Parathyroid adenoma (tissue), 2 donors: ENCODE data around the gene ST6GALNAC3.

Experiments used
- H2AFZ ChIP-seq: fragments of 300-600 bp; sonication (generic); one replicate; pipeline ENCODE4 v1.7.0; 2017; ENCODE audit warnings: antibody characterized with exemption, mild to moderate bottlenecking
- H3K27ac ChIP-seq: fragments of 300-600 bp; sonication (generic); one replicate; pipeline ENCODE4 v1.7.0; 2017
- H3K27me3 ChIP-seq: fragments of 300-600 bp; sonication (generic); one replicate; pipeline ENCODE4 v1.7.0; 2017; ENCODE audit warnings: low read length; ENCODE audit not compliant: control insufficient read depth, insufficient read depth
- H3K36me3 ChIP-seq: fragments of 300-600 bp; sonication (generic); one replicate; pipeline ENCODE4 v1.7.0; 2017; ENCODE audit warnings: low read length; ENCODE audit not compliant: control insufficient read depth, insufficient read depth
- H3K4me1 ChIP-seq: fragments of 300-600 bp; sonication (generic); one replicate; pipeline ENCODE4 v1.7.0; 2017; ENCODE audit warnings: control low read depth
- H3K4me2 ChIP-seq: fragments of 300-600 bp; sonication (generic); one replicate; pipeline ENCODE4 v1.7.0; 2017; ENCODE audit warnings: low read length
- H3K4me3 ChIP-seq: fragments of 300-600 bp; sonication (generic); one replicate; pipeline ENCODE4 v1.7.0; 2017; ENCODE audit warnings: low read depth, low read length
- H3K79me2 ChIP-seq: fragments of 300-600 bp; sonication (generic); one replicate; pipeline ENCODE4 v1.7.0; 2017; ENCODE audit warnings: control low read depth
- H3K9ac ChIP-seq: fragments of 300-600 bp; sonication (generic); one replicate; pipeline ENCODE4 v1.7.0; 2017; ENCODE audit warnings: mild to moderate bottlenecking
- H3K9me3 ChIP-seq: fragments of 300-600 bp; sonication (generic); one replicate; pipeline ENCODE4 v1.7.0; 2017; ENCODE audit warnings: low read length; ENCODE audit not compliant: control insufficient read depth
- CTCF ChIP-seq: fragments of 300-600 bp; sonication (generic); IDR thresholded peaks from one replicate; pipeline ENCODE4 v1.7.0; 2017; ENCODE audit warnings: antibody characterized with exemption, mild to moderate bottlenecking
- donor health status: primary hyperparathyroidism.

ST6GALNAC3 gene

GRCh38 chr1:76507376-76507775, 432.8 kb downstream of the ST6GALNAC3 start:
- Histone ChIP-seq H3K36me3 (no peaks in the 10 kb centered on the region), H3K4me1 (no peaks in the 10 kb centered on the region)
- no peak for TF ChIP-seq CTCF

GRCh38 chr1:76508871-76509270, 434.3 kb downstream of the ST6GALNAC3 start:
- no peak overlapping the region for H3K9ac ChIP-seq
- no peak for TF ChIP-seq CTCF
- H3K36me3 ChIP-seq: no peaks in the 10 kb centered on the region
- H3K4me3 ChIP-seq: no peak overlapping the region
- H3K79me2 ChIP-seq: no peaks in the 10 kb centered on the region
- no peak overlapping the region for H3K27ac ChIP-seq
- H3K4me1 ChIP-seq: no peaks in the 10 kb centered on the region
- H3K9me3 ChIP-seq: no peaks in the 10 kb centered on the region
- no peaks in the 10 kb centered on the region for H3K27me3 ChIP-seq
- no peak overlapping the region for H3K4me2 ChIP-seq
- H2AFZ ChIP-seq: no peak overlapping the region

More at GRCh38 chr1:76507376-76507775, 432.8 kb downstream of the ST6GALNAC3 start:
- H3K4me2 ChIP-seq: no peak overlapping the region
- no peaks in the 10 kb centered on the region for H3K79me2 ChIP-seq
- H3K9ac ChIP-seq: no peak overlapping the region
- H3K4me3 ChIP-seq: no peak overlapping the region
- no peak overlapping the region for H3K27ac ChIP-seq
- H2AFZ ChIP-seq: no peak overlapping the region
- H3K27me3 ChIP-seq: no peaks in the 10 kb centered on the region
- H3K9me3 ChIP-seq: no peaks in the 10 kb centered on the region

GRCh38 chr1:76510672-76511557, 436.4 kb downstream of the ST6GALNAC3 start:
- Histone ChIP-seq H3K79me2 (no peaks in the 10 kb centered on the region), H3K27ac (no peak overlapping the region), H3K4me2 (no peak overlapping the region), H3K27me3 (no peaks in the 10 kb centered on the region), H3K36me3 (no peaks in the 10 kb centered on the region), H3K9ac (no peak overlapping the region), H3K9me3 (no peaks in the 10 kb centered on the region), H3K4me3 (no peak overlapping the region), H3K4me1 (no peaks in the 10 kb centered on the region), H2AFZ (no peak overlapping the region)
- TF ChIP-seq CTCF: no peak

GRCh38 chr1:76511558-76512179, 437.1 kb downstream of the ST6GALNAC3 start:
- H3K36me3 ChIP-seq: no peaks in the 10 kb centered on the region
- no peaks in the 10 kb centered on the region for H3K4me1 ChIP-seq
- no peak for TF ChIP-seq CTCF
- no peak overlapping the region for H3K4me3 ChIP-seq
- no peak overlapping the region for H3K9ac ChIP-seq
- H3K27ac ChIP-seq: no peak overlapping the region
- no peaks in the 10 kb centered on the region for H3K27me3 ChIP-seq
- no peak overlapping the region for H2AFZ ChIP-seq
- H3K79me2 ChIP-seq: no peaks in the 10 kb centered on the region
- H3K9me3 ChIP-seq: no peaks in the 10 kb centered on the region
- no peak overlapping the region for H3K4me2 ChIP-seq
